Mesodermal cell (in vitro differentiated cells): Measurements from ENCODE around the gene PLXNC1. TPM values are rescaled to one million over a fixed set of nuclear protein-coding genes. Genes with fewer than 3 reads are reported as not detected.

Experiments
- H3K27ac ChIP-seq: 2 replicates; pipeline ENCODE4 v1.7.0; 2013; ENCODE audit warnings: mild to moderate bottlenecking, low read depth, low read length, moderate library complexity; ENCODE audit not compliant: severe bottlenecking
- H3K36me3 ChIP-seq: 2 replicates; pipeline ENCODE4 v1.7.1; 2013; ENCODE audit warnings: mild to moderate bottlenecking, low read length, moderate library complexity; ENCODE audit not compliant: control insufficient read depth, insufficient read depth
- H3K4me1 ChIP-seq: one replicate; pipeline ENCODE4 v1.7.1; 2013; ENCODE audit warnings: mild to moderate bottlenecking, low read length; ENCODE audit not compliant: insufficient read depth, control insufficient read depth, poor library complexity, severe bottlenecking
- H3K4me3 ChIP-seq: 2 replicates; pipeline ENCODE4 v1.7.0; 2013; ENCODE audit warnings: low read length, control low read depth, mild to moderate bottlenecking; ENCODE audit not compliant: insufficient read depth, poor library complexity, severe bottlenecking; ENCODE audit errors: extremely low read depth
- H3K9me3 ChIP-seq: 2 replicates; pipeline ENCODE4 v1.7.1; 2013; ENCODE audit warnings: mild to moderate bottlenecking, low read length, moderate library complexity; ENCODE audit not compliant: control insufficient read depth
- WGBS, 2 experiments: methylation state at CpG; one replicate each; pipeline ENCODE4 v1.1.5; 2013; ENCODE audit warnings: missing lambda C conversion rate in 2 of 2; ENCODE audit not compliant: insufficient coverage in 2 of 2; 5-methylcytosine and 5-hydroxymethylcytosine counted together
- polyA plus RNA-seq, 2 experiments: library from polyadenylated mRNA; stranded (reverse); fragments of 50-300 nt; gene quantifications; one replicate each; pipeline ENCODE4 v1.2.3, GENCODE V29; 2013

Gene PLXNC1
- polyA plus RNA-seq (2013, experiment 1 of 2), result 5.6 TPM
- polyA plus RNA-seq (2013, experiment 2 of 2), result 4.7 TPM

DNA sequence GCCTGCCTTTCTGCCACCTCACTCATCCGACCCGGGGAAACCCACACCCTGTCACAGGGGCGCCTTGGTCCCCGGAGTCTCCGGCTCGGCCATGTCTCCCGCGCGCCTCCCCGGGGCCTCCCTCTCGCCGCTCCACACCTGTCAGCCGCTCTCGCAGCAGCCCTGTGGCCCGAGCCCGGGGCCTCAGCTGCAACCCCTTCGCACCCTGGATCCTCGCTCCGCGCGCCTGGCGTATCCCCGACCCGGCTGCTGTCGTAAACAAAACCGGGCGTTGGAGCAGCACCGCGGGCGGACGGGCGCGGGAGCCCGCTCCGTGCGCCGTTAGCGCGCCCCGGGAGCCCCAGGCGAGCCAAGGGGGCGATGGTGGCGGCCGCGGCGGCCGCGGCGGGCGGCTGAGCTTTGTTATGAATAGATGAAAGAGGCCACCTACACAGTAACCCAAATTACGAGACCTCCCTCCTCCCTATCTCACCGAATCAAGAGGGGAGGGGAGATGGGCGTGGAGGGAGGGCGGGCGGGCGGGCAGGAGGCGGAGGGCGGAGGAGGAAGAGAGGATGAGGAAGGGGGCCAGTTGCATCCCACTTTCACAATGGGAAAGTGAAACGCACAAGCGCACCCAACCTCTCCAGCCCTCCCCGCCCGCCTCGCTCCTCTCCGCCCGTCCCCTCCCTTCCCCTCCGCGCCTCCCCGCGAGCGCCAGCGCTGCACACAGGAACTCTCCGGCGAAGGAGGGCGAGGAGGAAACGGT is at the start of gene PLXNC1:
Gene PLXNC1, plus strand, starts transcription at position 587 of the 748 bp plus-strand sequence. CDS start 395 bp downstream, outside the sequence.
- H3K27ac ChIP-seq, result no peak within 1 kb of the TSS
- 1 to 2% methylated on average over 17 to 31 of the region's 75 CpGs for WGBS, 2 experiments
- peaks cover 13% of the 10 kb centered on the region for H3K4me1 ChIP-seq
- H3K9me3 ChIP-seq, result no peaks in the 10 kb centered on the region
- H3K36me3 ChIP-seq, result no peaks in the 10 kb centered on the region
- H3K4me3 ChIP-seq, result peak within 1 kb of the TSS; percentile 48

DNA sequence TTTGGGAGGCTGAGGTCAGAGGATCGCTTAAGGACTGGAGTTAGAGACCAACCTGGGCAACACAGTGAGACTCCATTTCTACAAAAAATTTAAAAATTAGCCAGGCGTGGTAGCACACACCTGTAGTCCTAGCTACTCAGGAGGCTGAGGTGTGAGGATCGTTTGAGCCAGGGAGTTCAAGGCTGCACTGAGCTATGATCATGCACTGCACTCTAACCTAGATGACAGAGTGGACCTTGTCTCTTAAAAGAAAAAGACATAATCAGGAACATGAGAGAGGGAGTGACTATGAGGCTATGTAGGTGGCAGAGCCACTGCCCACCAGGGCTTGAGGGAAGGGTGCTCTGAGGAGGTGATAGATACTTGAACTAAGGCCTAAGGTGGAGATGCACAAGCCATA is 49.2 kb upstream of the PLXNC1 start:
- Histone ChIP-seq H3K4me3 (no peak overlapping the region), H3K4me1 (peaks cover 18% of the 10 kb centered on the region), H3K36me3 (no peaks in the 10 kb centered on the region), H3K9me3 (no peaks in the 10 kb centered on the region), H3K27ac (no peak overlapping the region)
- 86 to 100% methylated on average over 1 to 3 of the region's 3 CpGs for WGBS, 2 experiments

DNA sequence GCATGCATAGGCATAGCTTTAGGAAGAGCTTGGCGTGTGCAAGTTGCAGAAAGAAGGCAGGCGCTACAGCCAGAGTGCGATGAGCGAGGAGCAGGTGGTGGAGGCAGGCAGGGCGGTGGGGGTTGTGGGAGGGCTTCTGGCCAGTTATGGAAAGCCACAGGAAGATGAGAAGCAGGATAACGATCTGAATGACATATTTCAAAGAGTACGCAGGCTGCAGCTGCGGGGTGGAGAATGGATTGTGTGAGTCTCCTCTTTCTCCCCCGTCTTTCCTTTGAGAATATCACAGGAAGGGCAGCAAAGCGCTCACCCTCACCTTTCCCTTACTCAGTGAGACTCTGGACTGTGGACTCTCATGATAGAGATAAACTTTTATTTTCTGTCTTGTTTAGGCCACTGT is 48.7 kb upstream of the PLXNC1 start:
- no peaks in the 10 kb centered on the region for H3K9me3 ChIP-seq
- H3K36me3 ChIP-seq, result no peaks in the 10 kb centered on the region
- no peak overlapping the region for H3K4me3 ChIP-seq
- 89 to 93% methylated on average over 3 to 8 of the region's 10 CpGs for WGBS, 2 experiments
- no peak overlapping the region for H3K27ac ChIP-seq
- H3K4me1 ChIP-seq, result peaks cover 18% of the 10 kb centered on the region

DNA sequence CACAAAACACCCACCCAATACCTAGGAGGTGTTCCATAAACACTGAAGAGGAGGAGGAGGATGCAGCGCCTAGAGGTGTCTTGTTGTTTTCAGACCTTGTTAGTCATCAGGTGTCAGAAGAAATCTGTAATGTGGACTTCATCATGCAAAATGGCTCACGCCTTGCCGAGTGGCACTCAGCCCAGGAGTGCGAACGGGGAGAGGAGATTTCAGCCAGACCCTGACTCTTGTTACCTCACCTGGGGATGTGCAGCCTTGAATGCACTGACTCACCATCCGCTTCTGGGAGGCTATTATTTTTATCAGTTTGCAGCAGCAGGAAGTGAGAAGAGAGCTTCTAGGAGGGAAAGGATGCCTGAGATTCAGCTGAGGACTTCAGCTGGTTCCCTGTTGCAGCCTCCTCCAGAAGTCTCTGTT is 48.2 kb upstream of the PLXNC1 start:
- 79 to 92% methylated on average over 5 to 6 of the region's 6 CpGs for WGBS, 2 experiments
- Histone ChIP-seq H3K27ac (no peak overlapping the region), H3K36me3 (no peaks in the 10 kb centered on the region), H3K9me3 (no peaks in the 10 kb centered on the region), H3K4me1 (peaks cover 18% of the 10 kb centered on the region), H3K4me3 (no peak overlapping the region)

DNA sequence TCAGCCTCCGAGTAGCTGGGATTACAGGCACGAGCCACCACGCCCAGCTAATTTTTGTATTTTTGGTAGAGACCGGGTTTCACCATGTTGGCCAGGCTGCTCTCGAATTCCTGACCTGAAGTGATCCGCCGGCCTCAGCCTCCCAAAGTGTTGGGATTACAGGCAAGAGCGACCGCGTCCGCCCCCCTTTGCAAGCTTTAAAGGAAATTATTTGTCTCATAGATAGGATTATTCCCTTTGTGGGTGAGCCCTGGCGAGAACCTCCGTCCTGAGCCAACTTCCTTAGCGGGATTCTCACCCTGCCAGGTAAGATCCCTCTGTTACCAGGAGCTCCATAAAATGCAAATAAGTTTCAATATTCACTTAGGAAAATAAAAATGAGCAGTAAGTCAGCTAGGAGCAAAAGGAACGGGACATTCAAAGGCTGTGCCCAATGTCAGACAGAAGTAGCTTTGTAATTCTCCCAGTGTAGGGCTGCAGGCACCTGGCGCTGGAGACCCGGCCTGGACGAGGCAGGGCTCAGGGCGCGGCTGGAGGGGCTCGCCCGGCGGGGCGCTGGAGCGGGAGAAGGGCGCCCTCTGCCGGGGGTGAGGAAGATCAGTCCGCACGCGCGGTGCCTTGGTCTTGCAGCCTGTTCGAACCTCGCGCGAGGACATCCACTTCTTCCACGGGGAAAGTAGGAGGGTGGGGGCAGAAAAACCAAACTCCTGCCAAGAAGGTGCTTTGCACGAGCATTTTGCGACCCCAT is 47.2 kb upstream of the PLXNC1 start:
- Histone ChIP-seq H3K36me3 (no peaks in the 10 kb centered on the region), H3K9me3 (no peaks in the 10 kb centered on the region), H3K27ac (no peak overlapping the region), H3K4me1 (peaks cover 18% of the 10 kb centered on the region), H3K4me3 (peak overlapping the region; percentile 52)
- WGBS, 2 experiments, result 26 to 30% methylated on average over 22 to 24 of the region's 38 CpGs

DNA sequence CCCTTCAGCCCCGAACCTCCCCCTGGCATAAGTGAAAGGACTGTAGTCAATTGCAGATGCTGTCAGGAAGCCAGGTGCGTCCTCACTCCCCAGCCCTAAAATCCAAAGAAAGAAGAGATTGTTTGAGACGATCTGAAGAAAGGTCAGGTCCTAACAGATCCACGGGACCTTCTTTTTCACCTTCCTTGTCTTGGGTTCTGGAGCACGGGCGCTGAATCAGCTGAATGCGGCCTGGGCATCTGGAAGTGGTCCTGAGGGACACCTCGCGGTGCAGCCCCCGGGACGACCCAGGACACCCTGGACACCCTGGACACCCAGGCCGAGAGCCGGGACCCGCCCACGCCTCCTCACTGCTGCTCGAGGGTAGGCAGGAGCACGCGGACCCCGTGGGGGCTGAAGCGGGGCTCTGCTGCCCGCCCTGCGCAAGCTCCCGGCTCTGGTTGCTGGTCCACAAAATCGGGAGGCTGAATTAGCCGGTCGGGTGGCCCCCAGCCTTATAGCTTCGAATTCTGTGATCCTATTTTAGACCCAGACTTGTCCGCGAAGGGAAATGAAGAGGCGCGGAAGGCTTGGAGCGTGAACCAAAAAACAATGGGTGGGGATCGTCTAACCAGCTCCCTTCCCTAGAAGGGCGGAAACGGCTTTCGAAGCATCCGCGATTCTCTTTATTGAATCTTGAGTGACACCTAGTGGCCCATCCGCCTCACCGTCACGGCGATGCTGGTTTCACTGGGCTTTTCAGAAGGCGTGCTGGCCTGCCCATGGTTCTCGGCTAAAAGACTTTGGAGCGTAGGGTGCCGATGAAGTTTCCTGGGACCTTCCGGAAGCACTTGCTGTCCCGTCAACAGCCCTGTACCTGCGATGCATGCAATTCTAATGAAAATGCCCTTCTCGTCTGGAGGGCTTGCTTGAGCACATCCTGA is 46.4 kb upstream of the PLXNC1 start:
- WGBS, 2 experiments, result 6 to 7% methylated on average over 45 to 46 of the region's 50 CpGs
- H3K4me1 ChIP-seq, result peaks cover 18% of the 10 kb centered on the region
- H3K4me3 ChIP-seq, result peak overlapping the region; percentile 52
- no peaks in the 10 kb centered on the region for H3K9me3 ChIP-seq
- H3K36me3 ChIP-seq, result no peaks in the 10 kb centered on the region
- no peak overlapping the region for H3K27ac ChIP-seq

DNA sequence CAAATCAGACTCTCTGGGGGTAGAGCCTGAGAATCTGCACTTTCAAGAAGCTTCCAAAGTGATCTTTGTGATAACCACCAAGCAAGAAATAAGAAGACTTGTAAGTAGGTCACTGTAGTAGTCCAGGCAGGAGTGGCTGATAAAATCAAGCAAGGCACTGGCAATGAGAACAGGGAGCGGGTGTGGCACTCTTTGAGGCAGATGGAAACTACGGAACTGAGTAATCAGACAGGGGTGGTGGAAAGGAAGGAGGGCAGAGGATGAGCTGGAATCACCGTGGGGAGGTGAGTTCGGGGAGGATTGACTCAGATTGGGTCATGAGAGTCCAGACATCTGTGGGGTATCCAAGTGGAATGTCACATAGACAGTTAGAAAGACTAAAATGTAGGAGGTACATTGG is 44.4 kb upstream of the PLXNC1 start:
- no peak overlapping the region for H3K4me3 ChIP-seq
- peaks cover 15% of the 10 kb centered on the region for H3K4me1 ChIP-seq
- no peak overlapping the region for H3K27ac ChIP-seq
- H3K9me3 ChIP-seq, result no peaks in the 10 kb centered on the region
- no peaks in the 10 kb centered on the region for H3K36me3 ChIP-seq
- 85 to 94% methylated on average over 4 of the region's 4 CpGs for WGBS, 2 experiments

DNA sequence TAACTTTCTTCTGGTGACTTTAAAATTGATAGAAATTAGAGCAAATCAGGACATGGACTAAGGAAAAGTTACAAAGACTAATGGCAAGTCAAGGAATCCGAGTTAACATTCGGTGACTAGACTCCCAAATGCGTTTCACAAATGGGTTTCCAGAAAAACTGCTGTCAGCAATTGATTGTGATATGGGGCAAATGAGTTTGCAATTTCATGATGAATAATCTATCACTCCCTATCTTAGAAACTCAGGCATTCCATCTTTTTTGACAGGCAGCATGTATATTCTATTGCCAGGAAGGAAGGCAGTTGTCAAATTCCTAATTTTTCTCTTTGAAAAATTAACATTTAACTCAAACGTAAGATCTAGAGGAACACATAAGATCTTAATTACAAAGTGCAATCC is 40.5 kb upstream of the PLXNC1 start:
- H3K27ac ChIP-seq, result no peak overlapping the region
- WGBS, 2 experiments, result 94 to 100% methylated on average over 2 of the region's 4 CpGs
- H3K4me3 ChIP-seq, result no peak overlapping the region
- H3K36me3 ChIP-seq, result no peaks in the 10 kb centered on the region
- peaks cover 2% of the 10 kb centered on the region for H3K4me1 ChIP-seq
- no peaks in the 10 kb centered on the region for H3K9me3 ChIP-seq

DNA sequence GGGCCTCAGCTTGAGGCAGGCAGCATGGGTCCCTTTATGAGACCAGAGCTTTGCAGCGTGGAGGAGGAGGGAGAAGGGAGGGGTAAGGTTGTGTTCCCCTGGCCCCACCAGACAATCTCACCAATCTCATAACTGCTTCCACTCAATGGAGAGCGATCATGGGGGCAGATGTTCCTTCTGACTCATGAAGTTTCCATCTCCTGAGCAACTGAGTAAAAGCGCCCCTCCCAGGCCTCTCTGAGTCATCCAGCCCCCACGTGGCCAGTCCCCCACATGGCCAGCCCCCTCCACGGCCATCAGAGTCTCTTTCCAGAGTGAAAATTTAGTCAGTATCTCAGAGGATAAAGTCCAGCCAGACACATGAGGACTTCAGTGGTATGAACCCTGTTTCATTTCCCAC is 39.2 kb upstream of the PLXNC1 start:
- WGBS, 2 experiments, result 50 to 59% methylated on average over 2 to 3 of the region's 5 CpGs
- no peak overlapping the region for H3K4me3 ChIP-seq
- H3K9me3 ChIP-seq, result no peaks in the 10 kb centered on the region
- H3K4me1 ChIP-seq, result peaks cover 2% of the 10 kb centered on the region
- H3K27ac ChIP-seq, result no peak overlapping the region
- no peaks in the 10 kb centered on the region for H3K36me3 ChIP-seq

DNA sequence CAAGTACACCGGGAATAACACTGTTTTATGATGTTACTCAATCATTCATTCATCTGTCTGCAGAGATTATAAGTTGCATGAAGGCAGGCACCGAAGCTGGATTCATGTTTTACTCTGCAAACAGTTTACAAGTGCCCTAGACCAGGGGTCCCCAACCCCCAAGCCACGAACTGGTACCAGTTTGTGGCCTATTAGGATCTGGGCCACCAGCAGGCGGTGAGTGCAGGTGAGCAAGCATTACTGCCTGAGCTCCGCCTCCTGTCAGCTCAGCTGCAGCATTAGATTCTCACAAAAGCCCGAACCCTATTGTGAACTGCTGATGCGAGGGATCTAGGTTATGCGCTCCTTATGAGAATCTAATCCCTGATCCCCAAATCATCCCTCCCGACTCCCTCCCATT is 38.1 kb upstream of the PLXNC1 start:
- no peak overlapping the region for H3K4me3 ChIP-seq
- H3K27ac ChIP-seq, result no peak overlapping the region
- H3K36me3 ChIP-seq, result no peaks in the 10 kb centered on the region
- 88 to 93% methylated on average over 7 of the region's 9 CpGs for WGBS, 2 experiments
- H3K4me1 ChIP-seq, result peaks cover 2% of the 10 kb centered on the region
- no peaks in the 10 kb centered on the region for H3K9me3 ChIP-seq
